Caco-2 (cell line): ENCODE results near the gene WDR86. TPM values are rescaled to one million over a fixed set of nuclear protein-coding genes. Genes with fewer than 3 reads are reported as not detected.

ENCODE experiments used
- BruUV-seq: library from RNA; stranded (reverse); fragments of 400-500 nt; replicated peaks from 2 replicates; lab custom pipeline; 2021; lab: Mats Ljungman, UMichigan
- CTCF ChIA-PET: fragments of 300-600 bp; sonication (Branson Sonifier 250); formaldehyde crosslinking; loops from one replicate; lab custom pipeline; 2022; ENCODE audit warnings: antibody characterized with exemption; lab: Charles Lee
- POLR2A ChIA-PET: fragments of 300-600 bp; sonication (Branson Sonifier 250); formaldehyde crosslinking; loops from one replicate; lab custom pipeline; 2022; ENCODE audit warnings: antibody characterized with exemption; lab: Charles Lee
- DNase-seq, 2 experiments: peaks; one replicate each; pipeline versions ENCODE4 v3.0.0 to v3.0.0-alpha.2; 2020 to 2022
- H3K27me3 ChIP-seq: replicated peaks from 2 replicates; pipeline ENCODE4 v1.6.0; 2011; ENCODE audit warnings: low read length; ENCODE audit not compliant: control insufficient read depth, insufficient read depth
- H3K36me3 ChIP-seq: 2 replicates; pipeline ENCODE4 v1.5.1; 2011; ENCODE audit warnings: low read length; ENCODE audit not compliant: control insufficient read depth, insufficient read depth
- H3K4me1 ChIP-seq: fragments of 250-450 bp; sonication (Bioruptor Pico); 2 replicates; pipeline ENCODE4 v1.5.1; 2020; ENCODE audit warnings: mild to moderate bottlenecking
- H3K4me3 ChIP-seq: 2 replicates; pipeline ENCODE4 v1.5.1; 2011; ENCODE audit warnings: low read depth, mild to moderate bottlenecking, control low read depth, low read length
- H3K9me3 ChIP-seq: fragments of 250-450 bp; sonication (Bioruptor Pico); 2 replicates; pipeline ENCODE4 v1.5.1; 2020; ENCODE audit warnings: mild to moderate bottlenecking, moderate library complexity
- H3K27ac Mint-ChIP-seq: one replicate; pipeline ENCODE4 v1.8.0; 2022; ENCODE audit warnings: mixed read lengths; ENCODE audit not compliant: unreplicated experiment
- H3K27me3 Mint-ChIP-seq: one replicate; pipeline ENCODE4 v1.8.0; 2022; ENCODE audit warnings: mixed read lengths; ENCODE audit not compliant: insufficient read depth, unreplicated experiment
- H3K36me3 Mint-ChIP-seq: one replicate; pipeline ENCODE4 v1.8.0; 2022; ENCODE audit warnings: mild to moderate bottlenecking, mixed read lengths; ENCODE audit not compliant: insufficient read depth, unreplicated experiment
- H3K4me1 Mint-ChIP-seq: one replicate; pipeline ENCODE4 v1.8.0; 2022; ENCODE audit warnings: low read depth, mixed read lengths; ENCODE audit not compliant: unreplicated experiment
- H3K4me3 Mint-ChIP-seq: one replicate; pipeline ENCODE4 v1.8.0; 2022; ENCODE audit warnings: mild to moderate bottlenecking, moderate library complexity, mixed read lengths; ENCODE audit not compliant: unreplicated experiment
- H3K9me3 Mint-ChIP-seq: one replicate; pipeline ENCODE4 v1.8.0; 2022; ENCODE audit warnings: mixed read lengths; ENCODE audit not compliant: unreplicated experiment
- intact Hi-C: fragments of 100-400 bp; cut with micrococcal nuclease; formaldehyde crosslinking; loops from one replicate; pipeline ENCODE4 v1.10.0; 2022; ENCODE audit not compliant: unreplicated experiment
- total RNA-seq: library from RNA; stranded (reverse); gene quantifications from 2 replicates; pipeline ENCODE4 v1.2.3, GENCODE V29; 2022
- TF ChIP-seq, protein P1 (sequence below), 2 experiments: fragments of 200-600 bp in 1 of 2; IDR thresholded peaks; 1 replicate in 1 of 2; 2 replicates in 1 of 2; pipeline versions ENCODE4 v1.5.1 to v1.8.0; 2011 to 2022; ENCODE audit warnings: antibody characterized with exemption in 1 of 2, control low read depth in 1 of 2, inconsistent platforms in 1 of 2, low read depth in 1 of 2, low read length in 1 of 2, mild to moderate bottlenecking in 1 of 2, moderate library complexity in 1 of 2; ENCODE audit not compliant: insufficient read depth in 1 of 2, severe bottlenecking in 1 of 2, unreplicated experiment in 1 of 2

WDR86 gene
- total RNA-seq, 1 experiment from 2014 or later: 0.52 TPM

DNA sequence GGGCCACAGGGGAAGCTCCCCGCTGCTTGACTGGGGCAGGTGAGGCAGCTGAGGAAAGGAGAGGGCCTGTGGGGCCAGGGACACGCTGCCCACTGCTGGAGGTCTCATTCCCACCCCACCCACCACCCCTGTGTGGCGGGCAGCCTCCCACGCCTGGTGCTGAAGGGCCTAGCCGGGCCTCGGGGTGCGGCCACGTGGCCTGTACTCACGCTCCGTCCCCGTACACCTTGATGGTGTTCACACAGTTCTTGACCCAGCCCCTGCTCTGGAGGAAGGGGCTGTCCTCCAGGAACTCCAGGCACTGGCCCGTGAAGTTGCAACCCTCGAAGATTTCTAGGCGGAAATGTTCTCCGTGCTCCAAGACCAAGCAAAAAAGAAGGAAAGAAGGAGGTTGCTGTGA, 26.1 kb upstream of the WDR86 start:
- Mint-ChIP-seq H3K4me1 (no peaks in the 10 kb centered on the region), H3K27ac (no peak overlapping the region)

DNA sequence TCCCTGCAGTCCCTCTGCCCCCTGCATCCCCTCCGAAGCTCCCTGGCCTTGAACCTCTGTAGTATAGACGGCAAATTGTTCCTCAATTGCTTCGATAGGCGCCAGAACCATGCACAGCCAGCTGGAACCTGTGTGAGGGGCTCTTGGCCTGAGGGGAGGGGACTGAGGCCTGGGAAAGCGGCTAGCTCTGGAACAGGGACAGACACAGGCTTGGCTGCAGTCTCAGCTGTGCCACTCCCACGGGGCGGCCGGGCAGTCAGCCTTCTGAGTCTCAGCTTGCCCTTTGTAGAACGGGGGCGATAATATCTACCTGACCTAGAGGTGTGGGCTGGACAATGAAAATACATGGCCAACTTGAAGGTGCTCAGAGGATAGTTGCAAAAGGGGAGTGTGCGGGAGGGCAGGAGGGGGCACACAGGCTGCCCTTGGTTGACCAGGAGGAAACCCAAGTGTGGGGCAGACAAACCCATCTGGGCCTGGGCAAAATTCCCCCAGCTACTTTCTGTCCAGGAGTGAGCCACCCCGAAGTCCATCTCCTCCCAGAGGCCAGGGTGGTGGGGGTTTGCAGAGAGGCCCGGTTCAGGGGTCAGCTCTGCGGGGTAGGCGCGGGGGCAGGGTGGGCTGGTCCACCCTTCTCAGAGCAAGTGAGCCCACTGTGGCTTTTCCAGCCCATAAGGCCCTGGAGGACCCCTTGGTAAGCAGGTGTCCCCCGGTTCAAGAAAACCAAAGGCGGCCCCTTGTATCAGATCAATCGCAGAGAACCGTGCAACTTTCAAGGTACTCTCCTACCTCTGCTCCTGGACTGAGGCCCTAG, 25.5 kb upstream of the WDR86 start:
- TF ChIP-seq, protein P1, sequence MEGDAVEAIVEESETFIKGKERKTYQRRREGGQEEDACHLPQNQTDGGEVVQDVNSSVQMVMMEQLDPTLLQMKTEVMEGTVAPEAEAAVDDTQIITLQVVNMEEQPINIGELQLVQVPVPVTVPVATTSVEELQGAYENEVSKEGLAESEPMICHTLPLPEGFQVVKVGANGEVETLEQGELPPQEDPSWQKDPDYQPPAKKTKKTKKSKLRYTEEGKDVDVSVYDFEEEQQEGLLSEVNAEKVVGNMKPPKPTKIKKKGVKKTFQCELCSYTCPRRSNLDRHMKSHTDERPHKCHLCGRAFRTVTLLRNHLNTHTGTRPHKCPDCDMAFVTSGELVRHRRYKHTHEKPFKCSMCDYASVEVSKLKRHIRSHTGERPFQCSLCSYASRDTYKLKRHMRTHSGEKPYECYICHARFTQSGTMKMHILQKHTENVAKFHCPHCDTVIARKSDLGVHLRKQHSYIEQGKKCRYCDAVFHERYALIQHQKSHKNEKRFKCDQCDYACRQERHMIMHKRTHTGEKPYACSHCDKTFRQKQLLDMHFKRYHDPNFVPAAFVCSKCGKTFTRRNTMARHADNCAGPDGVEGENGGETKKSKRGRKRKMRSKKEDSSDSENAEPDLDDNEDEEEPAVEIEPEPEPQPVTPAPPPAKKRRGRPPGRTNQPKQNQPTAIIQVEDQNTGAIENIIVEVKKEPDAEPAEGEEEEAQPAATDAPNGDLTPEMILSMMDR (IDR thresholded peaks at IDR 0.05; ENCODE audit: insufficient read depth in 1 of 2, low read depth in 1 of 2, low read length in 1 of 2, severe bottlenecking in 1 of 2, unreplicated experiment in 1 of 2): no peak
- intact Hi-C loops: no loop called here
- Histone ChIP-seq H3K27me3 (no peaks in the 10 kb centered on the region), H3K9me3 (no peaks in the 10 kb centered on the region), H3K4me1 (no peaks in the 10 kb centered on the region), H3K4me3 (no peak overlapping the region), H3K36me3 (no peaks in the 10 kb centered on the region)
- no peak for DNase-seq
- ChIA-PET CTCF (no interaction called here), POLR2A (no interaction called here)
- Mint-ChIP-seq H3K4me3 (no peak overlapping the region), H3K36me3 (no peaks in the 10 kb centered on the region), H3K9me3 (no peaks in the 10 kb centered on the region), H3K27me3 (no peaks in the 10 kb centered on the region), H3K4me1 (no peaks in the 10 kb centered on the region), H3K27ac (no peak overlapping the region)
- no TSS peak for BruUV-seq

More for the DNA sequence above, 26.1 kb upstream of the WDR86 start:
- Mint-ChIP-seq H3K27me3 (no peaks in the 10 kb centered on the region), H3K4me3 (no peak overlapping the region), H3K36me3 (no peaks in the 10 kb centered on the region), H3K9me3 (no peaks in the 10 kb centered on the region)
- POLR2A ChIA-PET: no interaction called here
- Histone ChIP-seq H3K9me3 (no peaks in the 10 kb centered on the region), H3K4me1 (no peaks in the 10 kb centered on the region), H3K4me3 (no peak overlapping the region), H3K27me3 (no peaks in the 10 kb centered on the region), H3K36me3 (no peaks in the 10 kb centered on the region)
- intact Hi-C loops: no loop called here
- BruUV-seq: no TSS peak
- CTCF ChIA-PET: no interaction called here
- DNase-seq: no peak
- TF ChIP-seq, protein P1 (IDR thresholded peaks at IDR 0.05; ENCODE audit: insufficient read depth in 1 of 2, low read depth in 1 of 2, low read length in 1 of 2, severe bottlenecking in 1 of 2, unreplicated experiment in 1 of 2): no peak

DNA sequence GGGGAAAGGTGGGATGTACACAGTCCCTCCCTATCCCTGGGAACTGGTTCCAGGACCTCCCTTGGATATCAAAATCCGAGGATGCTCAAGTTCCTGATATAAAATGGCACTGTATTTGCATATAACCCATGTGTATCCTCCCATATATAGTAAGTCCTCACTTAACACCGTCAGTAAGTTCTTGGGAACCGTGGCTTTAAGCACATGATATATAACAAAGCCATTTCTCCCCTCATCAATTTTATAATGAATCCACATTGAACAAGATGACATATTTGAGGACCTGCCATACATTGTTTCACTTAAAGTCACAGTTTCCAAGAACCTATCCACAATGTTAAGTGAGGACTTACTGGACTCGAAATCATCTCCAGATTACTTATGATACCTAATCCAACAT, 24.7 kb upstream of the WDR86 start:
- BruUV-seq: no TSS peak
- ChIA-PET POLR2A (no interaction called here), CTCF (no interaction called here)
- no peak for DNase-seq
- Mint-ChIP-seq H3K27ac (no peak overlapping the region), H3K36me3 (no peaks in the 10 kb centered on the region), H3K27me3 (no peaks in the 10 kb centered on the region), H3K9me3 (no peaks in the 10 kb centered on the region), H3K4me1 (no peaks in the 10 kb centered on the region), H3K4me3 (no peak overlapping the region)
- Histone ChIP-seq H3K36me3 (no peaks in the 10 kb centered on the region), H3K4me3 (no peak overlapping the region), H3K27me3 (no peaks in the 10 kb centered on the region), H3K4me1 (peaks cover 7% of the 10 kb centered on the region), H3K9me3 (no peaks in the 10 kb centered on the region)
- TF ChIP-seq, protein P1 (IDR thresholded peaks at IDR 0.05; ENCODE audit: insufficient read depth in 1 of 2, low read depth in 1 of 2, low read length in 1 of 2, severe bottlenecking in 1 of 2, unreplicated experiment in 1 of 2): no peak
- intact Hi-C loops: no loop called here
